BJ (cell line): ENCODE results near the gene ARMC9. TPM values are rescaled to one million over a fixed set of nuclear protein-coding genes. Genes with fewer than 3 reads are reported as not detected.
A peak's percentile ranks its signal among the peaks of the same experiment; 100 is the strongest.
"Not testable (repeated sequence)": the region's sequence is repeated elsewhere in the genome, so short reads cannot be mapped to it uniquely, and the experiment has no call there.

Experiments
- CTCF ChIA-PET: fragments of 350-600 bp; formaldehyde crosslinking; extraction: SDS; loops from one replicate; lab custom pipeline; 2021; ENCODE audit warnings: antibody characterized with exemption, inconsistent platforms; lab: Yijun Ruan, JAX
- POLR2A ChIA-PET: fragments of 300-600 bp; sonication (Branson Sonifier 250); formaldehyde crosslinking; extraction: SDS; loops from one replicate; lab custom pipeline; 2021; ENCODE audit warnings: antibody characterized with exemption; lab: Charles Lee
- DNase-seq: peaks from one replicate; pipeline ENCODE4 v3.0.0-alpha.2; 2011; ENCODE audit warnings: low read depth
- H3K27me3 ChIP-seq: 2 replicates; pipeline ENCODE4 v1.6.0; 2011; ENCODE audit warnings: low read length; ENCODE audit not compliant: control insufficient read depth, insufficient read depth
- H3K36me3 ChIP-seq: 2 replicates; pipeline ENCODE4 v1.5.1; 2011; ENCODE audit warnings: low read length; ENCODE audit not compliant: control insufficient read depth, insufficient read depth
- H3K4me3 ChIP-seq: 2 replicates; pipeline ENCODE4 v1.5.1; 2011; ENCODE audit warnings: low read depth, mild to moderate bottlenecking, control low read depth, low read length
- polyA plus RNA-seq: library from polyadenylated mRNA; depleted of rRNA; stranded (reverse); fragments of >200 nt; gene quantifications from 2 replicates; pipeline ENCODE4 v1.2.3, GENCODE V29; 2011
- TF ChIP-seq, protein P1 (sequence below): IDR thresholded peaks from 2 replicates; pipeline ENCODE4 v1.5.1; 2011; ENCODE audit warnings: low read depth, mild to moderate bottlenecking, control low read depth, inconsistent platforms, low read length, moderate library complexity; ENCODE audit not compliant: insufficient read depth

The ARMC9 gene
- polyA plus RNA-seq, 1 experiment = 83.1 TPM

DNA sequence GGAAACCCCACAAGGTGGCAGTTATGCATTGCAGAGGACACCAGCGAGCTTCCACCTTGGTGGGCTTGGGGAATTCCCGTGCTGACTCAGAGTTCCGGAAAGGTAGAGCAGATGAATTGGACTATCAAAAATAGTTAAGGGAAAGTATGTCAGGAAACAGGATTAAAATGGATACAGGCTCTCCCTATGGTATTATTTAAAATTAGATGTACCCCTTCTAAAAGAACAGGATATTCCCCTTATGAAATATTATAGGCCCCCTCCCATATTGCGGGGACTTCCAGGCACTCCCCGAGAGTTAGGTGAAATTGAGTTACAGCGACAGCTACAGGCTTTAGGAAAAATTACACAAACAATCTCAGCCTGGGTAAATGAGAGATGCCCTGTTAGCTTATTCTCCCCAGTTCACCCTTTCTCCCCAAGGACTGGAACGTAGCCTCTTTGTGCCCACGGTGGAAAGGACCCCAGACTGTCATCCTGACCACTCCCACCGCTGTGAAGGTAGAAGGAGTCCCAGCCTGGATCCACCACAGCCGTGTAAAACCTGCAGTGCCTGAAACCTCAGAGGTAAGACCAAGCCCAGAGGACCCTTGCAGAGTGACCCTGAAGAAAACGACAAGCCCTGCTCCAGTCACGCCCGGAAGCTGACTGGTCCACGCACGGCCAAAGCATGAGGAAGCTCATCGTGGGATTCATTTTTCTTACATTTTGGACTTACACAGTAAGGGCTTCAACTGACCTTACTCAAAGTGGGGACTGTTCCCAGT is 207.4 kb downstream of the ARMC9 start:
- POLR2A ChIA-PET, H3K4me3 ChIP-seq, DNase-seq, H3K36me3 ChIP-seq, H3K27me3 ChIP-seq: not testable (repeated sequence)
- CTCF ChIA-PET = interaction anchor here (0.6 to 3.9 kb wide), 23 partner anchors 9 to 1997 kb away, joined by 3 to 23 read pairs (median 4); no protein-coding TSS in a partner anchor
- TF ChIP-seq, protein P1, sequence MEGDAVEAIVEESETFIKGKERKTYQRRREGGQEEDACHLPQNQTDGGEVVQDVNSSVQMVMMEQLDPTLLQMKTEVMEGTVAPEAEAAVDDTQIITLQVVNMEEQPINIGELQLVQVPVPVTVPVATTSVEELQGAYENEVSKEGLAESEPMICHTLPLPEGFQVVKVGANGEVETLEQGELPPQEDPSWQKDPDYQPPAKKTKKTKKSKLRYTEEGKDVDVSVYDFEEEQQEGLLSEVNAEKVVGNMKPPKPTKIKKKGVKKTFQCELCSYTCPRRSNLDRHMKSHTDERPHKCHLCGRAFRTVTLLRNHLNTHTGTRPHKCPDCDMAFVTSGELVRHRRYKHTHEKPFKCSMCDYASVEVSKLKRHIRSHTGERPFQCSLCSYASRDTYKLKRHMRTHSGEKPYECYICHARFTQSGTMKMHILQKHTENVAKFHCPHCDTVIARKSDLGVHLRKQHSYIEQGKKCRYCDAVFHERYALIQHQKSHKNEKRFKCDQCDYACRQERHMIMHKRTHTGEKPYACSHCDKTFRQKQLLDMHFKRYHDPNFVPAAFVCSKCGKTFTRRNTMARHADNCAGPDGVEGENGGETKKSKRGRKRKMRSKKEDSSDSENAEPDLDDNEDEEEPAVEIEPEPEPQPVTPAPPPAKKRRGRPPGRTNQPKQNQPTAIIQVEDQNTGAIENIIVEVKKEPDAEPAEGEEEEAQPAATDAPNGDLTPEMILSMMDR = peak; percentile 42

DNA sequence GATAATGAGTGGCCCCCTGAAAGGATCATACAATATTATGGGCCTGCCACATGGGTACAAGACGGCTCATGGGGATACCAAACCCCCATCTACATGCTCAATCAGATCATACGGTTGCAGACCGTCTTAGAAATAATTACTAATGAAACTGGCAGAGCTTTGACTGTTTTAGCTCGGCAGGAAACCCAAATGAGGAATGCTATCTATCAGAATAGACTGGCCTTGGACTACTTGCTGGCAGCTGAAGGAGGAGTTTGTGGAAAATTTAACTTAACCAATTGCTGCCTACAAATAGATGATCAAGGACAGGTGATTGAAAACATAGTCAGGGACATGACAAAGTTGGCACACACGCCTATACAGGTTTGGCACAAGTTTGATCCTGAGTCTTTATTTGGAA is 209.3 kb downstream of the ARMC9 start:
- H3K36me3 ChIP-seq, H3K27me3 ChIP-seq, DNase-seq, POLR2A ChIA-PET, H3K4me3 ChIP-seq: not testable (repeated sequence)
- CTCF ChIA-PET = interaction anchor here (0.6 to 3.9 kb wide), 5 partner anchors 15 to 613 kb away, joined by 3 to 23 read pairs (median 9); no protein-coding TSS in a partner anchor

DNA sequence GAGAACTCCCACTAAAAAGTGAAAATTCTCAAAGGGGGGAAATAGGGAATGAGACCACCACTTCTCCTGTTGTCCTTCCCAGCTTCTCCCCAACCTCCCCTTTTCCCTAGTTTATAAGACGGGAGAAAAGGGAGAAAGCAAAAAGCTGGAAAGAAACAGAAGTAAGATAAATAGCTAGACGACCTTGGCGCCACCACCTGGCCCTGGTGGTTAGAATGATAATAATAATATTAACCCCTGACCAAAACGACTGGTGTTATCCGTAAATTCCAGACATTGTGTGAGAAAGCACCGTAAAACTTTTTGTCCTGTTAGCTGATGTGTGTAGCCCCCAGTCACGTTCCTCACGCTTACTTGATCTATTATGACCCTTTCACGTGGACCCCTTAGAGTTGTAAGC is 209.9 kb downstream of the ARMC9 start:
- CTCF ChIA-PET = interaction anchor here (0.7 to 3.9 kb wide), 5 partner anchors 10 to 181 kb away, joined by 3 to 23 read pairs (median 9); no protein-coding TSS in a partner anchor
- H3K27me3 ChIP-seq, H3K4me3 ChIP-seq, DNase-seq, POLR2A ChIA-PET, H3K36me3 ChIP-seq: not testable (repeated sequence)

DNA sequence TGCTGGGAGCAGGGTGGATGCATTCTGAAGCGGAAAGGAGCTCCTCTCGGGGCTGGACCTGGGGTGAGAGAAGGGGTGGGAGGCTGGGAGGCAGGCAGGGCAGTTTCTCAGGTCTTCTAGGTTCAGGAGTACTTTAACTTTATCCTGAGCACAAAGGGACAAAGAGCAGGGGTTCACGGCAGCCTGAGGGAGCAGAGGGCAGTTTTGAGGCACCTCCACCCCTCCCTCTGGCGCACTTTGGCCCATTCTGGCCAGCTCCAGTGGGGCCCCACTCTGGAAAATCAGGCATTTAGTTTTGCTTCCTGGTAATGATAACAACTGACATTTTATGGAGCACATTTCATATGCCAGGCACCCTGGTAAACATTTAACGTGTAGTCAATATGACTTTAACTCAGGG is 211.3 kb downstream of the ARMC9 start:
- DNase-seq = no peak
- Histone ChIP-seq H3K36me3 (no peaks in the 10 kb centered on the region), H3K27me3 (no peaks in the 10 kb centered on the region; the same call in 1 of the 2 replicates), H3K4me3 (no peak overlapping the region)
- ChIA-PET CTCF (interaction anchor here (0.7 to 3.7 kb wide), 4 partner anchors 12 to 271 kb away, joined by 3 to 23 read pairs (median 4); no protein-coding TSS in a partner anchor), POLR2A (no interaction called here)
- TF ChIP-seq, protein P1 = no peak

DNA sequence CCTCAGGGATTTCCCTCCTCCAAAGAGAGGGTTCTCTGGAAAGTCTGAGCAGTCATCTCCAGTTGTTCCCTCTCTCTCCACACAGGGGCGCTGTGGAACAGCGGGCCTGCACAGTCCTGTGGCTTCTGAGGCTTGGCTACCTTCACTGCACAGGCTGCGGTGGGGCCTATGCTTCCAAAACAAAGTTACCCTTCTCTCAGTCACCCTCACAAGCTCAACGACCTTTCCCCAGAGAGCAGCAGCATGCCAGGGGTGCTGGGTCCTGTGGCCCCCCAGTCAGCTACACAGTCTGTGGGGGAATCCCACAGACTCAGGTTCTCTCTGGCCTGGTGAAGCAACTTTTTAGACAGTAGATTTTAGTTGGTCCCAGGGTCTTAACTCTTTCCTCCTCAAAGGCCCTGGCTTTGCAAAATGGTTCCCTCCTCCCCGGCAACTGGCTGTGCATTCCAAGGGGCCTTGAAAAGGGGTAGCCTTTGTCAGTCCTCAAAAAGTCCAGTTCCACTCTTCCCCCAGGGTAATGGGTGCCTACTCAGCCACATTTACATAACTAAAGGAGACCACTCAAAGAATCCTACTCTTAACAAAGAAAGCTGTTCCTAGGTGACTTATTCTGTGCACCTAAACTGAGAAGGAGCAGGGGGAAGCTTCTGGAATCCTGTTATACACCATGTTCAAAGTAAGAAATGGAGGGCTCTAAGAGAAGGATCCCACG is 212.0 kb downstream of the ARMC9 start:
- Histone ChIP-seq H3K27me3 (no peaks in the 10 kb centered on the region; the same call in 1 of the 2 replicates), H3K36me3 (no peaks in the 10 kb centered on the region), H3K4me3 (no peak overlapping the region)
- CTCF ChIA-PET = interaction anchor here (0.8 to 5.0 kb wide), 10 partner anchors 9 to 190 kb away, joined by 5 to 75 read pairs (median 24); no protein-coding TSS in a partner anchor
- TF ChIP-seq, protein P1 = peak; percentile 44
- DNase-seq = no peak
- POLR2A ChIA-PET = no interaction called here

DNA sequence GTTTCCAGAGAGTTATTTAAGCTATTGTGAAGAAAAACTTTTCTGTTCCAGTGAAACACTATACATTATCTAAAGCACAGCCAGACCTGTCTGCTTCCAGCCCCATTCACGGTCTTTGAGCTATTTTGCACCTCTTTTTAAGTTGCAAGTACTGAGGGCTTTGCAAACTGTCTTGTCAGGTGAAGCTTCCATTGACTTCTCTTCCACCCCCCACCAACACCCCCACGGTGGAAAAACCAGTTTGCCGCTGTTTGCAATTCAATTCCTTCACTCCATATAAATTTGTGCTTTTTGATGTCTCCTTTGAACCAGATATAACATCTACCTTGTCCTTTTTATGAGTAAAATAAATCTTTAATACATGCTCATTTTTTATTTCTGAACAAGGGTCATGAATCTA is 212.8 kb downstream of the ARMC9 start:
- ChIA-PET CTCF (interaction anchor here (0.8 to 5.0 kb wide), 19 partner anchors 9 to 308 kb away, joined by 3 to 75 read pairs (median 10); no protein-coding TSS in a partner anchor), POLR2A (no interaction called here)
- TF ChIP-seq, protein P1 = no peak
- H3K27me3 ChIP-seq = no peaks in the 10 kb centered on the region; the same call in 1 of the 2 replicates
- no peaks in the 10 kb centered on the region for H3K36me3 ChIP-seq
- no peak for DNase-seq
- no peak overlapping the region for H3K4me3 ChIP-seq
